Thoracic aorta (tissue), 2 donors: ENCODE results near the gene FGF10. TPM values are rescaled to one million over a fixed set of nuclear protein-coding genes. Genes with fewer than 3 reads are reported as not detected.

Experiments
- ATAC-seq: fragments of 150-250 bp; one replicate; pipeline ENCODE4 v1.8.0; 2017; ENCODE audit warnings: low read depth; ENCODE audit not compliant: insufficient number of reproducible peaks, low FRiP score
- DNase-seq: peaks from one replicate; pipeline ENCODE4 v3.0.0-alpha.2; 2020; ENCODE audit warnings: low spot score
- H3K27ac ChIP-seq, 2 donors: fragments of 200-600 bp; sonication (generic); 1 replicate in 1 of 2; 2 replicates in 1 of 2; pipeline ENCODE4 v1.5.1; 2016; ENCODE audit warnings: mild to moderate bottlenecking in 2 of 2, moderate library complexity in 2 of 2
- H3K27me3 ChIP-seq: fragments of 200-600 bp; sonication (generic); replicated peaks from 2 replicates; pipeline ENCODE4 v1.6.0; 2016; ENCODE audit warnings: mild to moderate bottlenecking; ENCODE audit not compliant: insufficient read depth
- H3K36me3 ChIP-seq: fragments of 200-600 bp; sonication (generic); one replicate; pipeline ENCODE4 v1.5.1; 2016
- H3K4me1 ChIP-seq, 2 donors: fragments of 200-600 bp; sonication (generic); 1 replicate in 1 of 2; 2 replicates in 1 of 2; pipeline versions ENCODE4 v1.5.1 to v1.6.0; 2016; ENCODE audit warnings: low read depth in 2 of 2, mild to moderate bottlenecking in 1 of 2; ENCODE audit not compliant: control insufficient read depth in 1 of 2
- H3K4me3 ChIP-seq: fragments of 200-600 bp; sonication (generic); 2 replicates; pipeline ENCODE4 v1.5.1; 2016; ENCODE audit warnings: mild to moderate bottlenecking
- H3K9me3 ChIP-seq: fragments of 200-600 bp; sonication (generic); 2 replicates; pipeline ENCODE4 v1.5.1; 2016
- total RNA-seq, 2 donors: library from RNA; depleted of rRNA; stranded (reverse); fragments of >200 nt; gene quantifications; one replicate each; pipeline versions ENCODE4 v1.1.0 to v1.2.3, GENCODE V29; 2016
- TF ChIP-seq, protein P1 (sequence below): fragments of 200-600 bp; sonication (generic); IDR thresholded peaks from one replicate; pipeline ENCODE4 v1.5.1; 2019; ENCODE audit warnings: antibody characterized with exemption

Gene FGF10
- total RNA-seq, 2 donors from 2014 or later: 6.0 to 8.8 TPM

DNA sequence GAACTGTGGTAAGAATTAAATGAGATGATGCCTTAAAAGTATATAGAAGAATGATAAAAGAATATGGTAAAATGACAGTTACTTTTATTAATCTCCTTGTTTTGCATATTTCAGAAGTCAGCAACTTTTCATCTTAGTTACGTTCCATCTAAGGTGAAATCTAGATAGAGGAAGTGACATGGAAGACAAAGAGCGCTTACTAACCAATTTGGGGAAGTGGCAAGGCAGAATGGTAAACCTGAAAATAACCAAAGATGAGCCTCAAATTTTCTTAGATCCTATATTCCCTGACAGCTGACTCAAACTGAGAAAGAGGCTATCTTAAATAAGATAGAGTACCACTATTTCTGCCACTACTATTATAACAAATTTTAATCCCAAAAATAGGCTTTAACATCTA is 52.5 kb downstream of the FGF10 start:
- H3K4me1 ChIP-seq: no peaks in the 10 kb centered on the region
- no peaks in the 10 kb centered on the region for H3K36me3 ChIP-seq
- TF ChIP-seq, protein P1, sequence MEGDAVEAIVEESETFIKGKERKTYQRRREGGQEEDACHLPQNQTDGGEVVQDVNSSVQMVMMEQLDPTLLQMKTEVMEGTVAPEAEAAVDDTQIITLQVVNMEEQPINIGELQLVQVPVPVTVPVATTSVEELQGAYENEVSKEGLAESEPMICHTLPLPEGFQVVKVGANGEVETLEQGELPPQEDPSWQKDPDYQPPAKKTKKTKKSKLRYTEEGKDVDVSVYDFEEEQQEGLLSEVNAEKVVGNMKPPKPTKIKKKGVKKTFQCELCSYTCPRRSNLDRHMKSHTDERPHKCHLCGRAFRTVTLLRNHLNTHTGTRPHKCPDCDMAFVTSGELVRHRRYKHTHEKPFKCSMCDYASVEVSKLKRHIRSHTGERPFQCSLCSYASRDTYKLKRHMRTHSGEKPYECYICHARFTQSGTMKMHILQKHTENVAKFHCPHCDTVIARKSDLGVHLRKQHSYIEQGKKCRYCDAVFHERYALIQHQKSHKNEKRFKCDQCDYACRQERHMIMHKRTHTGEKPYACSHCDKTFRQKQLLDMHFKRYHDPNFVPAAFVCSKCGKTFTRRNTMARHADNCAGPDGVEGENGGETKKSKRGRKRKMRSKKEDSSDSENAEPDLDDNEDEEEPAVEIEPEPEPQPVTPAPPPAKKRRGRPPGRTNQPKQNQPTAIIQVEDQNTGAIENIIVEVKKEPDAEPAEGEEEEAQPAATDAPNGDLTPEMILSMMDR: no peak
- no peak for ATAC-seq
- H3K9me3 ChIP-seq: no peaks in the 10 kb centered on the region
- H3K4me3 ChIP-seq: no peak overlapping the region
- no peaks in the 10 kb centered on the region for H3K27me3 ChIP-seq
- DNase-seq: no peak
- H3K27ac ChIP-seq: no peak overlapping the region

DNA sequence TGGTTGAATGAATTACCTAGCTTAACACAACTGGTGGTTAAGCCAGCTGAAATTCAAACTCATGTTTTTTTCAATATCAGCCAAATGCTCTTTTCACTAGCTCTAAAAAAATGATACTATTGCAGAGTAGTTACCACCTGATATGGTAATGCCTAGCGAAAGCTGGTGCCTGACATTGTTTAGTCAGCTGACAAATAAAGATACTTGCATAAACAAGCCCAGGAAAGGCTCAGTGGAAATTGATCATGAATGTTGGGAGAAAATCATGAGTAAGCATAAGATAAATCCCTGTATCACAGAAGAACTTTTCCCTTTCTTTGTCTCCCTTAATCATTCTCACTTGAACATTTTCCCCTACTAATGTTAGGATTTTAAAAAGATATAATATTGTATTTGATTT is 54.6 kb downstream of the FGF10 start:
- Histone ChIP-seq H3K4me3 (no peak overlapping the region), H3K27ac (no peak overlapping the region), H3K4me1 (no peaks in the 10 kb centered on the region), H3K36me3 (no peaks in the 10 kb centered on the region), H3K9me3 (no peaks in the 10 kb centered on the region), H3K27me3 (no peaks in the 10 kb centered on the region)
- TF ChIP-seq, protein P1: no peak
- ATAC-seq (no peak), DNase-seq (no peak)

DNA sequence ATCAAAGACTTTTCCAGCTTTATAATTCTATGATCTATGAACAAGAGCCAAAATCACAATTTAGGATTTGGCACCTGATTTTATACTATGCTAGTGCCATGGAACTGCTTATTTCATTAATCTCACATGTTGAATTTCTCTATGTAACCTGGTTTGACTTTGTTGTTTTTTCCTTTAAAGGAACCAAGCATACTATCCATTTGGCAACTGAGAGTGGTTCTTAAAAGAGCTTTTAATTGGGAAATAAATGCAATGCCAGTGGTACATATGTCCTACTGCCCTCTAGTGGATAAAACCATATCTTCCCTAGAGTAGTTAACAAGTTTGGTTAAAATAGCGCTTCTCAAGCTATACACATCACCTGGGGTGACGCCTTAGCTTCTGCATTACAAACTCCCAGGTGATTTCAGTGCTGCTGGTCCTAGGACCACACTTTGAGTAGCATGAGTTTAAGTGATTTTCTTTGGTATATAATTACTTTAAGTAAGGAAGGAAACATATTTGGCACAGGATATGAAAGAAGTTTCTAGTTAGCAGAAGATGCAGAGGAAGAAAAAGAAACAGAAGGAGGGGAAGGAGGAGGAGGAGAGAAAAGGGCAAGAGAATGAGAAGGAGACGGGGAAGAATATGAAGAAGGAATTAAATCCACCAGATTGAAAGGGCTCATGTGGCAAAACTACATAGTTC is 56.8 kb downstream of the FGF10 start:
- H3K27me3 ChIP-seq: no peaks in the 10 kb centered on the region
- no peak for ATAC-seq
- no peaks in the 10 kb centered on the region for H3K4me1 ChIP-seq
- no peak overlapping the region for H3K27ac ChIP-seq
- H3K4me3 ChIP-seq: no peak overlapping the region
- H3K9me3 ChIP-seq: no peaks in the 10 kb centered on the region
- TF ChIP-seq, protein P1: peak; percentile 38
- DNase-seq: no peak
- no peaks in the 10 kb centered on the region for H3K36me3 ChIP-seq

DNA sequence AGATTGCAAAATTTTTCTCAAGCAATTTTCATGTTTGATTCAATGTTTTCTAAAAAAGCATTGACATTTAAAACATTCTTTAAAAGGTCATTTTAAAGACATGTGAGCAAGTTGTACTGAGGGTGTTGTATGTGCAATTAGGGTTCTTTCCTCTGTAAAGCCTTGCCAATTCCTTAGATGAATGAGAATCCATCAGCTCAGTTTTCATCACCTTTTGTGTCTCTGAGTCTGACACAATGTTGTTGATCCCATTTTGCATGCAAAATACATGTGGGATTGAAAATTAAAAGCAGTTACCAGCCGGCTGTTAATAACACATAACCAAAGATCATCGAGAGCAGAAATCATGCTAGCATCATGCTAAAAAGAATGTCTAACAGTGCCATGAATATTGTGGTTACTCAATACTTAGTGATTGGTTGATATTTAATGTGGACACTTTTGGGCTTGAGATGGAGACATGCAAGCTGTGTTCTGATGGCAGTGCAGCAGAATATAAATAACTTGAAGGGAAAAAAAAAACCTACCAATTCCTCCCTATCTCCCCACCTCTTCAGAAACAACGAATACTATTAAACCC is 57.7 kb downstream of the FGF10 start:
- H3K4me1 ChIP-seq: no peaks in the 10 kb centered on the region
- no peak overlapping the region for H3K4me3 ChIP-seq
- no peaks in the 10 kb centered on the region for H3K9me3 ChIP-seq
- no peak overlapping the region for H3K27ac ChIP-seq
- TF ChIP-seq, protein P1: no peak
- H3K36me3 ChIP-seq: no peaks in the 10 kb centered on the region
- DNase-seq (no peak), ATAC-seq (no peak)
- no peaks in the 10 kb centered on the region for H3K27me3 ChIP-seq

DNA sequence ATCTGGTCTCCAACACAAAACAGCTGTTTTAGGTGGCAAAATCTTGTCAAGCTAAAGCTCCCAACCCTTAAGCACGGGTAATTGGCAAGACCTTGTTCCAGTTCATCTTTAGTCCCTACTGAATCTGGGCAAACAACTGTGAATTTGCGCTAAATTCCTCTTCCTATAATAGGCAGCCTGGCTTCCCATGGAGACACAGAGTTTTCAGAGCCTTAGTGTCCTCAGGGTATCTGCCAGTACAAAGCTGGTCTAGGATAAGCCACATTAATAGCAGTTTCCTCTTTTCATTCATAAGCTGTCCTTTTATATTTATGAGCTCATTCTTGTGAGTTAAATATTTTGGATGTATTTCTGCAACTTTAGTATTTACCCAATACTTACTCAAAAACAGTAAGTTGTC is 59.5 kb downstream of the FGF10 start:
- H3K36me3 ChIP-seq: no peaks in the 10 kb centered on the region
- H3K9me3 ChIP-seq: no peaks in the 10 kb centered on the region
- H3K27ac ChIP-seq: no peak overlapping the region
- no peak overlapping the region for H3K4me3 ChIP-seq
- TF ChIP-seq, protein P1: no peak
- no peak for DNase-seq
- ATAC-seq: no peak
- no peaks in the 10 kb centered on the region for H3K4me1 ChIP-seq
- H3K27me3 ChIP-seq: no peaks in the 10 kb centered on the region
